ENCODE data around the gene KRABD2.
"Not testable (repeated sequence)": the region's sequence is repeated elsewhere in the genome, so short reads cannot be mapped to it uniquely, and the experiment has no call there.

Gene KRABD2

DNA sequence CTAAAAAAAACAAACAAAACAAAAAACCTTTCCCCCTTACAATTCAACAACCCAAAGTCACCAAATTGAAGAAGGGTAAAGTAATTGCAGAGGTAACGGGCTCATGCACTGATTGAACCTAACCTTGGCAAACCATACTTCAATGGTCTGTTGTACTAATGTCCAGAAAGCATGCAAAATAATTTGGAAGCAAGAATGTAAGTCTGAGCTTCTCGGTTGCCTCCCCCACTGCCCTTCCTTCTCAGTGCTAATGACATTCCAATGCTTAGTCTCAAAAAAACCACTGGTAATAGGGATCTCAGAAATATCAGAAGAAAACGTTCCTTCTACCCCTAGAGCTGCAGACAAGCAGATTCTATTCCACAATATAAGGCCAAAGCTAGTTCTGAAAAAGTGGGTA is 15.8 kb downstream of the KRABD2 start:
- DNase-seq (ENCODE audit: low spot score) = no peak

DNA sequence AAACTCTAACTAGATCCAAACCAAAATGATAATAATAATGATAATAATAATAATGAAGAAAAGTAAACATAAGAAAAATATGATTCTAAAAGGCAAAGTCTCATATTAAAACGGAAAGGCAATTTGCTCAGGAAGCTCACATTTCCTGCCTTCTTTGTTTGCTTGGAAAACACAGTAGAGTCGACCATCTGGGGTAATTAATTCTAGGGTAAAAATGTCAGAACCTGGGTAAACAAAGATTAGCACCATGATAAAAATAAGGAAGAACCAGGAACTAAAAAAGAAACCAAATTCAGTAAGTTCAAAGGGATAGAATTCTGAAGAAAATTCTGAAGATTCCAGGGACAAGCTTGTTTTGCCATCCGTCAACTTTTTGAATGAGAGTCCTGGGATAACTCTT is 16.2 kb downstream of the KRABD2 start:
- DNase-seq (ENCODE audit: low spot score) = no peak

DNA sequence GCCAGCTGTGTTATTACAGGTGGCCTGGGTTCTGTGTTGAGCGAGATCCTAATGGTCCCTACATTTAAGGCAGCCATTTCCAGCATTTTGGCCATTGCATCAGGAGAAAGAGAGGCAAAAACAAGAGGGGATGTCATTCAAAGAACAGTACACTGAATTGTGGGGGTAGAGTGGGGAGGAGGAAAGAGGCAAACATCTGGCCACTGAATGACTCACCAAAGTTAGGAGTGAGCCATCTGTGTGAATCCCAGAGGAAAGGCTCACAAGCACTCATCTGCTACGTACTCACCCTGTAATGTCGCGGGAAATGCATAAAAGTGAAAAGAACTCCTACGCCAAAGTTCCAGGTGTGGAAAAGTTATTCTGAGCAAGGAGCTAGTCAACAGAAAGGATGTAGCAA is 16.7 kb downstream of the KRABD2 start:
- DNase-seq (ENCODE audit: low spot score) = no peak

DNA sequence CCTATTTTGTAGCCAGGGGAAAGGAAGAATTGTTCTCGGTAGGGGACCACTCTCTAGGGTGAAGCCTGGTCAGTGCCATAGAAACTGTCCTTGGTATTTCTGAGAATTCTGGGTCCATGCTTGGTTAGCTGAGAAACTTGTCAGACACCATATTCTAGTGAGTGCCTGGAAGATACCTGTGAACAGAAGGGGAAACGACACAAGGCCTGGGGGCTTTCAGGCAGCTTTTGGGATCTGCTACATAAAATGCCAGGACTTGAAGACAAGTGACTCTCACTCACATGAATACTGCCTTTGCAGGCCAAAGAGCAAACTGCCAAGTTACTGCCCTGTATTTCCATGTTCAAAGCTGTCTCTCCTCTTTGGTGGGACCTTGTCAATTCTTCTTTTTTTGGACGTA is 18.6 kb downstream of the KRABD2 start:
- no peak for DNase-seq (ENCODE audit: low spot score)

GRCh38 chr17:8354236-8354635 is 22.3 kb downstream of the KRABD2 start:
- DNase-seq (ENCODE audit: low spot score) = no peak

GRCh38 chr17:8353736-8354135 is 22.8 kb downstream of the KRABD2 start:
- no peak for DNase-seq (ENCODE audit: low spot score)

DNA sequence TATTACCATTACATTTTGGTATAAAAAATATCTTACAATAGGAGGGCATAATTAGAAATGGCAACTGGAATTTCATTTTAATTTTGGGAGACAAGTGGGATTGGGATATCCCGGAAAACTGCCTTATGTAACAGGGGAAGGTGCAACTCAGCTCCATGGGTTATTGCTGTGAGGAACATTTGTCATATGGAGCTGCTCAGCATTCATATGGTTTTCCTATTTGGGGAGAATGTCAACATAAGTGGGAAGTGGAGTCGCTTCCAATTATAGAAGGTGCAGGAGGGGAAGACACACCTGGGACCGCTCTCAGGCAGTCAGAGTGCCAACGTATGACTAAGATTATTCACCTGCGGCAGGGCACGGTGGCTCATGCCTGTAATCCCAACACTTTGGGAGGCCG is 26.2 kb downstream of the KRABD2 start:
- no peak for DNase-seq (ENCODE audit: low spot score)

DNA sequence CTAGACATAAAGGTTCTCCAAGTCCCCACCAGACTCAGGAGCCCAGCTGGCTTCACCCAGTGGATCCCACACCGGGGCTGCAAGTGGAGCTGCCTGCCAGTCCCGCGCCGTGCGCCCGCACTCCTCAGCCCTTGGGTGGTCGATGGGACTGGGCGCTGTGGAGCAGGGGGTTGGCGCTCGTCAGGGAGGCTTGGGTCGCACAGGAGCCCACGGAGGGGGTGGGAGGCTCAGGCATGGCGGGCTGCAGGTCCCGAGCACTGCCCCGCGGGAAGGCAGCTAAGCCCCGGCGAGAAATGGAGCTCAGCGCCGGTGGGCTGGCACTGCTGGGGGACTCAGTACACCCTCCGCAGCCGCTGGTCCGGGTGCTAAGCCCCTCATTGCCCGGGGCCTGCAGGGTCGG is 29.5 kb downstream of the KRABD2 start:
- DNase-seq (ENCODE audit: low spot score) = not testable (repeated sequence)

- DNase-seq (ENCODE audit: low spot score) = no peak
Observed at GRCh38 chr17:8345951-8346665, 30.4 kb downstream of the KRABD2 start.

GRCh38 chr17:8345052-8345690 is 31.3 kb downstream of the KRABD2 start:
- no peak for DNase-seq (ENCODE audit: low spot score)

- DNase-seq (ENCODE audit: low spot score) = no peak
Observed at GRCh38 chr17:8341456-8341855, 35.0 kb downstream of the KRABD2 start.

GRCh38 chr17:8339540-8339939 is 37.0 kb downstream of the KRABD2 start, which contains the start of gene ODF4:
TSS of gene ODF4 (plus strand) at chr17:8339840. CDS start at chr17:8340052, 212 bp downstream.
- no peak for DNase-seq (ENCODE audit: low spot score)

DNA sequence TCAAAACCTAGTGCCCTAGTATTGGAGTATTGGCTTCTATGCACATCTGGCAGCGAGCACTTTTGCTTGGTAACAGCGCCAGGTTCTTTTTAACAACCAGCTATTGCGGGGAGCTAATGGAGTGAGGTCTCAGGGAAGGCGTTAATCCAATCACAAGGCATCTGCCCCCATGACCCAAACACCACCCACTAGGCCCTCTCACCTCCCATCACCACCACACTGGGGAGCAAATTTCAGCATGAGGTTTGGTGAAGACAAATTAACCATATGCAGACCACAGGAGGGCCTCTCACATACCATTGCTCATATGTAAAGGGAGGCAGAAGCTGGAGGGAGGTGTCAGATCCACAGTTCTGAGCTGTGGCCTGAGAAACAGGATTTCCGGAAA is 37.8 kb downstream of the KRABD2 start:
- no peak for DNase-seq (ENCODE audit: low spot score)

DNA sequence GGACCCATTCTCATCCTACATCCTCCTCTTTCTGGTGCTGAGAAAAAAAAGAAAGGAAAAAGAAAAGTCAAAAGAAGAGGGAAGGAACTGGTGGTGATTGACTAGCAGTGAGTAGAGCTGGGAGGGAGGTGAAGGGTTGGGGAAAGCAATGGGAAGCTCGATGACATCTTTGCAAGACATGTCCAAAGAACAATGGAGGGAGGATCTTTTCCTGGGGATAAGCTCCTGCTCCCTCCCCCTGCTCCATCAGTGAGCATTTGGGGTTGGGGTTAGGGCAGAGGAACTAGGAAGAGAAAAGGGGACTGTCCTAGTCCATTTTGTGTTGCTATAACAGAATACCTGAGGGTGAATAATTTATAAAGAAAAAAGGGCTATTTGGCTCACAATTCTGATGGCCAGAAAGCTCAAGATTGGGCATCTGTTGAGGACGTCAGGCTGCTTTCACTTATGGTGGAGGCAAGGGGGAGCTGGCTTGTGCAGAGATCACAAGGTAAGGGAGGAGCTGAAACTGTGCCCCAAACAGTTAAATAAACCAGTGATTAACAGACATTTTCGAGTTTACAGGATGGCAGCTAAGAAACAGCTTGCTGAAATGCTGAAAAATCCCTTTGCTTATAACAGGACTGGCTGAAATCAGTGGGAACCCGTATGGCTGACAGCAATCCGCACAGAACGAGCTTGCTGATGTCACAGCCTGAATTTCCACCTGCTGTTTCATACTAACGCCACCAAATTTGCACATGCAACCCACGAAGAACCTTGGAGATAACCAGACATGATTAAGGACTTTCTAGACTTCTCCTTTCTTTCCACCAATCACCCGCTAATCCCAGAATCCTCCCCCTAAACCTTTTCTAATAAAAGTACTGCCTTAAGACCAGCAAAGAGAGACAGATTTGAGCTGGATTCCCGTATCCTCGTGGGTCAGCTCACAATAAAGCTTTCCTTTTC is 38.4 kb downstream of the KRABD2 start:
- DNase-seq (ENCODE audit: low spot score) = no peak

DNA sequence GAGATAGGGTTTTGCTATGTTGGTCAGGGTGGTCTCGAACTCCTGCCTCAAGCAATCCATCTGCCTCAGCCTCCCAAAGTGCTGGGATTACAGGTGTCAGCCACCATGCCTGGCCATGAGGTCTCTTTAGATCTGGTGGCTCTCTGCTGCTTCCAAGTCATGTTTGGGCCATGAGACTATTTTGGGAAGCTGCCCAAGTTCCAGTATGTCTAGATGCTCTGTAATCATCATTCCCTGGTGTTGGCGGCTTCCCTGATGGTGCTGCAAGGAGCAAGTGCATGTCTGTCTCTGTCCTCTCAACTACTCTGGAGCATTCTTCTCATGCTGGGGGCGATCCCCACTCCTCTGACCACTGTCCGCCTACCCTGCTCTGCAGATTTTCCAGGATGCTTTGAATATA is 43.2 kb downstream of the KRABD2 start:
- no peak for DNase-seq (ENCODE audit: low spot score)

GRCh38 chr17:8332688-8333087 is 43.8 kb downstream of the KRABD2 start:
- no peak for DNase-seq (ENCODE audit: low spot score)

DNA sequence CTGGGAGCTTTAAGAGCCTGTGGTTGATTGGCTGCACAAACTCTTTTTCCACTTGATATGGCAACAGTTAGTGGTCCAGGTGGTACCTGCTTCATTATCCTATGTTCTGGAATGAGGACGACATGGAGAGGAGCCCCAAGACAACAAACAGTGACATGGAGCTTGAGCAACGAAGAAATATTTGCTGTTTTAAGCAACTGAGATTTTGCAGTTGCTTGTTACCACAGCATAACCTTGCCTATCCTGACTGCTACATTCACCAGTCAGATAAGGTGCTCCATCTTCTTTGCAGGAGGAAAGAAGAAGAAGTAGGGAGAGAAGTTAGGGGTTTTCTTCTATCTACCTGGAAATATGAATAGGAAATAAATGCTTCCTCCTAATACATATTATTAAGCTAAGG is 44.4 kb downstream of the KRABD2 start:
- no peak for DNase-seq (ENCODE audit: low spot score)

DNA sequence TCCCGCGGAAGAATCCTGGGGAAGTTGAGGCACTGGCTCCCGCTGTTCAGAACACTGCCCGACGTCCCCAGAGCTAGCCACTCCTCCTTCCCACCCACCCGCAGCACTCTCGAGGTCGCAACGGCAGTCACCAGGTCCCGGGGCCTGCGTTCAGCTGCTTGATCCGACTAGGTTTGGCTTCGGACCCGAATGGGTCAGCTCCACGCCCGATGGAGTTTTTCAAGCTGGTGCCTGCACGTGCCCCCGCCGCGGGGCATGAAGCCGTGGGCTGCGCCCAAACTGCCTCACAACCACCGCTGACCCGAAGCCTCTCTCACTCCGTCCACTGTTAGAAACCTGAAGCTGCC is 49.2 kb downstream of the KRABD2 start:
- no peak for DNase-seq (ENCODE audit: low spot score)

All from hematopoietic multipotent progenitor cell treated with erythropoietin and hydrocortisone succinate and interleukin-3 and kit ligand, for 17 days (in vitro differentiated cells).